ENCODE data around the gene AAK1.

GRCh38 chr2:69538249-69538648 is 105.3 kb downstream of the AAK1 start:
- no peak for TF ChIP-seq RAD21 (IDR thresholded peaks at IDR 0.05; ENCODE audit: low read length)
- no peak for TF ChIP-seq GABPA (IDR thresholded peaks at IDR 0.05; ENCODE audit: low read depth)
- no peak for TF ChIP-seq TAF1 (IDR thresholded peaks at IDR 0.05; ENCODE audit: borderline replicate concordance, low read depth, low read length)
- no peak for TF ChIP-seq CTCF (IDR thresholded peaks at IDR 0.05)
- TF ChIP-seq IRF3 (IDR thresholded peaks at IDR 0.05; ENCODE audit: low read depth, low read length) = no peak
- TF ChIP-seq USF1 (IDR thresholded peaks at IDR 0.05; ENCODE audit: borderline replicate concordance, low read depth) = no peak
